IMR-90 (cell line): ENCODE measurements around the gene BRI3BP. TPM values are rescaled to one million over a fixed set of nuclear protein-coding genes. Genes with fewer than 3 reads are reported as not detected.

Experiments used
- ATAC-seq: fragments of 200-7000 bp; cut with Tn5 transposase; 2 replicates; pipeline ENCODE4 v1.9.1; 2020; ENCODE audit warnings: low read depth, mild to moderate bottlenecking, moderate library complexity
- BruUV-seq: library from RNA; stranded (reverse); fragments of 400-500 nt; replicated peaks from 2 replicates; lab custom pipeline; 2021; lab: Mats Ljungman, UMichigan
- CTCF ChIA-PET: fragments of 300-600 bp; formaldehyde crosslinking; extraction: SDS; loops from one replicate; lab custom pipeline; 2021; ENCODE audit warnings: antibody characterized with exemption; lab: Yijun Ruan, JAX
- POLR2A ChIA-PET: fragments of 300-600 bp; sonication (Branson Sonifier 250); formaldehyde crosslinking; loops from one replicate; lab custom pipeline; 2022; ENCODE audit warnings: antibody characterized with exemption; ENCODE audit not compliant: unreplicated experiment; lab: Charles Lee
- DNase-seq: peaks from one replicate; pipeline ENCODE4 v3.0.0; 2013
- H2AFZ ChIP-seq: replicated peaks from 2 replicates; pipeline ENCODE3; 2013; ENCODE audit warnings: low read length, mild to moderate bottlenecking; ENCODE audit not compliant: poor library complexity
- H2AK5ac ChIP-seq: 2 replicates; pipeline ENCODE4 v1.6.1; 2013; ENCODE audit warnings: low read depth, low read length, inconsistent platforms
- H2AK9ac ChIP-seq: replicated peaks from 2 replicates; pipeline ENCODE3; 2013; ENCODE audit warnings: mild to moderate bottlenecking, low read depth, low read length, moderate library complexity; ENCODE audit not compliant: poor library complexity
- H2BK120ac ChIP-seq: 2 replicates; pipeline ENCODE4 v1.6.1; 2013; ENCODE audit warnings: low read depth, low read length, inconsistent platforms
- H2BK15ac ChIP-seq: 3 replicates; pipeline ENCODE4 v1.6.1; 2013; ENCODE audit warnings: low read depth, low read length, inconsistent platforms
- H2BK20ac ChIP-seq: 2 replicates; pipeline ENCODE4 v1.6.1; 2013; ENCODE audit warnings: low read depth, mild to moderate bottlenecking, inconsistent platforms, low read length, moderate library complexity
- H2BK5ac ChIP-seq: 2 replicates; pipeline ENCODE4 v1.6.1; 2013; ENCODE audit warnings: mild to moderate bottlenecking, low read depth, low read length, inconsistent platforms; ENCODE audit not compliant: poor library complexity, severe bottlenecking
- H3K14ac ChIP-seq: replicated peaks from 2 replicates; pipeline ENCODE4 v1.6.1; 2013; ENCODE audit warnings: low read depth, low read length, inconsistent platforms
- H3K18ac ChIP-seq: 2 replicates; pipeline ENCODE4 v1.6.1; 2013; ENCODE audit warnings: low read depth, low read length, control low read depth
- H3K23ac ChIP-seq: 2 replicates; pipeline ENCODE4 v1.6.1; 2013; ENCODE audit warnings: low read depth, low read length, inconsistent platforms
- H3K27ac ChIP-seq: 2 replicates; pipeline ENCODE4 v1.5.1; 2013; ENCODE audit warnings: mild to moderate bottlenecking, control low read depth, low read length; ENCODE audit not compliant: insufficient read depth
- H3K27me3 ChIP-seq: 2 replicates; pipeline ENCODE4 v1.6.1; 2013; ENCODE audit warnings: low read length; ENCODE audit not compliant: control insufficient read depth, insufficient read depth
- H3K36me3 ChIP-seq: 2 replicates; pipeline ENCODE4 v1.6.1; 2013; ENCODE audit warnings: low read length, mixed read lengths; ENCODE audit not compliant: control insufficient read depth, insufficient read depth
- H3K4ac ChIP-seq: 2 replicates; pipeline ENCODE4 v1.6.1; 2013; ENCODE audit warnings: low read depth, low read length, inconsistent platforms
- H3K4me1 ChIP-seq: 2 replicates; pipeline ENCODE4 v1.6.1; 2013; ENCODE audit warnings: low read length, mixed read lengths; ENCODE audit not compliant: control insufficient read depth, insufficient read depth
- H3K4me2 ChIP-seq: 2 replicates; pipeline ENCODE4 v1.6.1; 2013; ENCODE audit warnings: low read depth, mild to moderate bottlenecking, control low read depth, low read length, moderate library complexity
- H3K4me3 ChIP-seq: 2 replicates; pipeline ENCODE4 v1.5.1; 2013; ENCODE audit warnings: low read depth, mild to moderate bottlenecking, control low read depth, low read length, moderate library complexity; ENCODE audit not compliant: insufficient read depth
- H3K56ac ChIP-seq: 2 replicates; pipeline ENCODE4 v1.6.1; 2013; ENCODE audit warnings: low read length, inconsistent platforms; ENCODE audit not compliant: insufficient read depth; ENCODE audit errors: extremely low read depth
- H3K79me1 ChIP-seq, 2 experiments: 2 replicates each; pipeline ENCODE4 v1.6.1; 2013; ENCODE audit warnings: low read length in 2 of 2, inconsistent platforms in 1 of 2, low read depth in 1 of 2
- H3K9ac ChIP-seq: 2 replicates; pipeline ENCODE4 v1.6.1; 2013; ENCODE audit warnings: low read depth, low read length, control low read depth
- H3K9me1 ChIP-seq: 2 replicates; pipeline ENCODE4 v1.6.1; 2013; ENCODE audit warnings: low read length, inconsistent platforms; ENCODE audit not compliant: insufficient read depth
- H3K9me3 ChIP-seq: 2 replicates; pipeline ENCODE4 v1.6.1; 2013; ENCODE audit warnings: low read length; ENCODE audit not compliant: control insufficient read depth, insufficient read depth
- H4K20me1 ChIP-seq: 2 replicates; pipeline ENCODE4 v1.6.1; 2013; ENCODE audit warnings: low read length, inconsistent platforms; ENCODE audit not compliant: insufficient read depth
- H4K5ac ChIP-seq: 2 replicates; pipeline ENCODE4 v1.6.1; 2013; ENCODE audit warnings: mild to moderate bottlenecking, low read depth, low read length, control low read depth
- H4K8ac ChIP-seq, 2 experiments: 2 replicates each; pipeline ENCODE4 v1.6.1; 2013; ENCODE audit warnings: low read depth in 2 of 2, low read length in 2 of 2, control low read depth in 1 of 2, inconsistent platforms in 1 of 2
- H4K91ac ChIP-seq: 2 replicates; pipeline ENCODE4 v1.6.1; 2013; ENCODE audit warnings: low read depth, low read length, inconsistent platforms; ENCODE audit not compliant: insufficient read depth
- CTCF ChIP-seq: conservative IDR thresholded peaks from 2 replicates; pipeline ENCODE4 v1.5.1; 2012; ENCODE audit warnings: mild to moderate bottlenecking, low read depth, low read length, improper control_type of control experiment
- ELK1 ChIP-seq: fragments of 150-350 bp; IDR thresholded peaks from 2 replicates; pipeline ENCODE4 v1.6.1; 2016; ENCODE audit warnings: low read depth, mild to moderate bottlenecking, low read length, moderate library complexity, borderline replicate concordance
- FOS ChIP-seq: fragments of 150-350 bp; IDR thresholded peaks from 2 replicates; pipeline ENCODE4 v1.6.1; 2016; ENCODE audit warnings: low read depth, low read length
- MAFK ChIP-seq: IDR thresholded peaks from 2 replicates; pipeline ENCODE4 v1.6.1; 2012; ENCODE audit warnings: low read depth, low read length, improper control_type of control experiment
- MAZ ChIP-seq: IDR thresholded peaks from 2 replicates; pipeline ENCODE4 v1.6.1; 2012; ENCODE audit warnings: low read depth, mild to moderate bottlenecking, low read length, improper control_type of control experiment, moderate library complexity, borderline replicate concordance
- NFE2L2 ChIP-seq: fragments of 150-350 bp; IDR thresholded peaks from 2 replicates; pipeline ENCODE4 v1.6.1; 2016; ENCODE audit warnings: low read depth, mild to moderate bottlenecking, low read length
- POLR2A ChIP-seq: IDR thresholded peaks from 2 replicates; pipeline ENCODE4 v1.6.1; 2012; ENCODE audit warnings: mild to moderate bottlenecking, low read depth, low read length
- RCOR1 ChIP-seq: IDR thresholded peaks from 2 replicates; pipeline ENCODE4 v1.6.1; 2012; ENCODE audit warnings: mild to moderate bottlenecking, low read length, improper control_type of control experiment; ENCODE audit not compliant: insufficient replicate concordance
- RFX5 ChIP-seq: IDR thresholded peaks from 2 replicates; pipeline ENCODE4 v1.8.0; 2012; ENCODE audit warnings: low read depth, mild to moderate bottlenecking, low read length, moderate library complexity
- SMC3 ChIP-seq: fragments of 150-350 bp; IDR thresholded peaks from 2 replicates; pipeline ENCODE4 v1.6.1; 2016; ENCODE audit warnings: low read depth, mild to moderate bottlenecking, antibody characterized with exemption, low read length, moderate library complexity
- WGBS, 2 experiments: methylation state at CpG; one replicate each; pipeline versions ENCODE4 v1.1.5 to v1.1.7; 2013; ENCODE audit warnings: missing lambda C conversion rate in 2 of 2; ENCODE audit not compliant: insufficient read length in 1 of 2; ENCODE audit errors: extremely low coverage in 2 of 2; 5-methylcytosine and 5-hydroxymethylcytosine counted together
- dilution Hi-C: fragments of 300-500 bp; cut with HindIII; formaldehyde crosslinking; loops from one replicate; pipeline ENCODE4 v1.14.3; 2018; ENCODE audit warnings: low sequenced_read_pairs; ENCODE audit not compliant: unreplicated experiment
- in situ Hi-C: fragments of 300-500 bp; cut with MboI; formaldehyde crosslinking; loops from 3 replicates; pipeline ENCODE4 v1.14.3; 2019; ENCODE audit warnings: low sequenced_read_pairs, inconsistent platforms, mixed read lengths
- intact Hi-C: fragments of 100-400 bp; cut with micrococcal nuclease; formaldehyde crosslinking; loops from 2 replicates; pipeline ENCODE4 v1.10.0; 2022
- polyA plus RNA-seq, 3 experiments: library from polyadenylated mRNA; depleted of rRNA; stranded (reverse); fragments of >200 nt; gene quantifications; 2 replicates each; pipeline ENCODE4 v1.2.3, GENCODE V29; 2012; ENCODE audit warnings: low replicate concordance in 1 of 3
- total RNA-seq: library from RNA; depleted of rRNA; stranded (reverse); fragments of >200 nt; gene quantifications from 2 replicates; pipeline ENCODE4 v1.2.3, GENCODE V29; 2012

BRI3BP gene
- total and polyA plus RNA-seq, 2 of the 4 experiments (the other 2 are of a cell fraction), result 2.5 to 2.8 TPM

GRCh38 chr12:125017801-125018200, 24.4 kb downstream of the BRI3BP start:
- no peak for TF ChIP-seq RCOR1
- TF ChIP-seq NFE2L2, result no peak
- no peak for TF ChIP-seq POLR2A
- no peak for TF ChIP-seq CTCF
- TF ChIP-seq FOS, result no peak
- no peak for TF ChIP-seq RFX5
- no peak for TF ChIP-seq SMC3
- TF ChIP-seq ELK1, result no peak
- TF ChIP-seq MAZ, result no peak
- no peak for TF ChIP-seq MAFK
- no peaks in the 10 kb centered on the region for H3K4me1 ChIP-seq
- H3K4ac ChIP-seq, result no peak overlapping the region
- no peak overlapping the region for H2AFZ ChIP-seq
- no peak overlapping the region for H4K8ac ChIP-seq
- no peak overlapping the region for H2BK5ac ChIP-seq
- no peaks in the 10 kb centered on the region for H3K27me3 ChIP-seq
- intact Hi-C loops, result no loop called here
- H2AK9ac ChIP-seq, result peak overlapping the region; percentile 13
- dilution Hi-C loops, result no loop called here
- no peak overlapping the region for H3K9ac ChIP-seq
- peaks cover 7% of the 10 kb centered on the region; the same call in 1 of the 2 replicates for H3K9me1 ChIP-seq
- H3K4me3 ChIP-seq, result no peak overlapping the region
- H2BK15ac ChIP-seq, result no peak overlapping the region
- no peak overlapping the region for H4K5ac ChIP-seq
- no peak overlapping the region for H4K91ac ChIP-seq
- H3K23ac ChIP-seq, result no peak overlapping the region
- DNase-seq, result no peak
- H3K18ac ChIP-seq, result no peak overlapping the region
- CTCF ChIA-PET, result no interaction called here
- H3K9me3 ChIP-seq, result no peaks in the 10 kb centered on the region
- H3K79me1 ChIP-seq, result no peaks in the 10 kb centered on the region
- BruUV-seq, result no TSS peak
- no peak; the same call in 1 of the 2 replicates for ATAC-seq
- no peak overlapping the region for H3K56ac ChIP-seq
- no peak overlapping the region for H3K4me2 ChIP-seq
- H3K14ac ChIP-seq, result no peak overlapping the region
- H4K20me1 ChIP-seq, result no peaks in the 10 kb centered on the region; the same call in 1 of the 2 replicates
- H3K36me3 ChIP-seq, result no peaks in the 10 kb centered on the region
- H2AK5ac ChIP-seq, result no peak overlapping the region
- 100% methylated on average over 1 of the region's 9 CpGs; no CpG with 5 or more reads in 1 of the 2 experiments for WGBS, 2 experiments
- in situ Hi-C loops, result no loop called here
- H2BK20ac ChIP-seq, result no peak overlapping the region
- no peak overlapping the region for H3K27ac ChIP-seq
- POLR2A ChIA-PET, result no interaction called here
- no peak overlapping the region for H2BK120ac ChIP-seq
